Measurements from ENCODE around the gene TYROBP.
A peak's percentile ranks its signal among the peaks of the same experiment; 100 is the strongest.
"Not testable (repeated sequence)": the region's sequence is repeated elsewhere in the genome, so short reads cannot be mapped to it uniquely, and the experiment has no call there.

Gene TYROBP

DNA sequence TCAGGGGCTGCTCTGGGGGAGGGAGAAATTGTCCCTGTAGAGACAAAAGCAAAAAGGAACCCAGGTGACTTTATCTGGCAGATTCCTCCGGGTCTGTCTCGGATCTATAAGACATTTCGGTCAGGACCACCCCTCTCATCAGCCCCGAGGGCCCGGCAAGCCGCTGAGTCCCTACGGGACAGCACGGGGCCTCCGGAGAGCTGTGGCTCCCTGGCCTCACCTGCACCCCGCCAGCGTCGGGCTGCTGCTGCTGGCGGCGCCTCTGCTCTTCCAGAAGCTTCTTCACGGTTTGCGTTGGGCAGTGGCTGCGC is 9.6 kb downstream of the TYROBP start:
- DNase-seq: no peak

DNA sequence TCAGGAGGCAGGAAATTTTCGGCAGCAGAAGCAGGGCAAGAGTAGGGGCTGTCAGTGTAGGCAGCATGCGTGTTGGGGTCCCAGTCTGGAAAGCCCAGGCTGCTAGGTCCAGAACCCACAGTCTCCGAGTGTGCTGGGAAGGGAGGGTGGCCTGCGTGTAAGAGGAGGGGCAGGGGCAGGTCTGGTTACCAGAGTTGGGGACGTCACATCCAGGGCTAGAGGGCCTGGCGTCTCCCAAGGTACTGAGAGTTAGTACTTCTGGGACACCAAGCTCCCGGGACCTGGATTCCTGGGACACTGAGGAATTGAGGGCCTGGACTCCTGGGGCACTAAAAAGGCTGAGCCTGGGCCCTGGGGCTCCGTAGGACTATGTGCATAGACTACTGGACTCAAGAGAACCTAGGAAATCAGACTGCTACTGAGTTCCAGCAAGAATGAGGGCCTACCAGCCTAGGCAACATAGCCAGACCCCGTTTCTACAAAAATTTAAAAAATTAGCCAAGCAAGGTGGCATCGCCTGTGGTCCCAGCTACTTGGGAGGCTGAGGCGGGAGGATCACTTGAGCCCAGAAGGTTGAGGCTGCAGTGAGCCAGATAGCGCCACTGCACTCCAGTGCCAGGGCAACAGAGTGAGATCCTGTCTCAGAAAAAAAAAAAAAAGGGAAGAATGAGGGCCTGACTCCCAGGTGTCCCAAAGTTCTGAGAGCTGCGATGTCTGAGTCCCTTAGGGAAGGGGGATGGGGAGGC is 10.2 kb downstream of the TYROBP start:
- no peak for DNase-seq

DNA sequence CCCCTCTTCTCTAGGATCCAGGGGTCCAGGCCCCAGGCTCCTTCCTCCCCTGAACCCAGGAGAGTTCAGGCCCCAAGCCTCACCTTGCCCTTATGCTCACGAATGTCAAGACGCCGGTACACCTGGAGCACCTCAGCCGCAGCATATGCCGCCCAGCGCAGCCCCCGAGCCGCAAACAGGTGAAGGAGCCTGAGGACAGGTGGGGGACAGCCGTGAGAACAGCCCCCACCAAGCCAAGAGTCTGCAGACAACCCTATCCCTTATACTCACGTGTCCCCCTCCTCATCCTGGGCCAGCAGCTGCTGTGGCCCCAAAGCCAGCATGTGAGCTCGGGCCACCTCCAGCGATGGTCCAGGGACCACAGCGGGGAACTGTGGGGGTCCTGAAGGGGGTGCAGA is 11.5 kb downstream of the TYROBP start:
- no peak for DNase-seq

DNA sequence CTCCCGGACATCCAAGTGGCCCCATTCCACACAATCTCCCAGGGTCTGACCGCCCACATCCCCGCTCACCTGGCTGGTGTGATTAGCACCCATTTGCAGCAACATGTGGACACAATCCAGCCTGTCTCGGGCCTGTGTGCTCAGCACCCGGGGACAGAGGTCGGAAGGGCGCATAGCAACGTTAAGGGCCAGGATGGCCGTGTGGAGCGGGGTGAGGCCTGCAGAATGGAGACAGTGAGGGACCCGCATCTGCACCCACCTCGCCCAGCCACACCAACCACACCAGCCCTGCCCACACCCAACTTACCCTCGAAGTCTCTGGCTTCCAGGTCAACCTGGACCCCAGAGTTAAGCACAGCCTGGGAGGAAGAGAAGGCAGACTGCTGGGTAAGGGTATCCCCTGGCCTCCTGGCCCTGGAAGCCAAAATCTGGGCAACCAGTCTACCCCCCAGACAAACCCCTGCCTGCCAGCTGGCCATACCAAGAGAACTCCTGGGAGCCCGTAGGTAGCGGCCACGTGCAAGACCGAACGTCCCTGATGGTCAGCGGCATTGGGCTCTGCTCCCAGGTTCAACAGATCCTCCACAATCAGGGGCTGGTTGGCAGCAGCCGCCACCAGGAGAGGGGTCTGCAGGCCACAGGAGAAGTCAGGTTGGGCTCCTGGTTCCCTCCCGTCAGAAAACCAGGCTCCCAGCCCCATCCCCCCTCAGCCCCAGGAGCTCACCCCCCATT is 12.0 kb downstream of the TYROBP start:
- DNase-seq: no peak

DNA sequence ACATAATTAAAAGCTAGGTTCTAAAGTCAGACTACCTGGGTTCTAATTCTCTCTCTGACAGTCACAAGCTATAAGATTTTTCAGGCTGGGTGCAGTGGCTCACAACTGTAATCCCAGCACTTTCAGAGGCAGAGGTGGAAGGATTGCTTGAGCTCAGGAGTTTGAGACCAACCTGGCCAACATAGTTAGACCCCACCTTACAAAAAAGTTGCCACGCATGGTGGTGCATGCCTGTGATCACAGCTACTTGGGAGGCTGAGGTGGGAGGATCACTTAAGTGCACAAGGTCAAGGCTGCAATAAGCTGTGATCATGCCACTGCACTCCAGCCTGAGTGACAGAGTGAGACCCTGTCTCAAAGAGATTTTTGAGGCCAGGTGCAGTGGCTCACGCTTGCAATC is 13.8 kb downstream of the TYROBP start:
- DNase-seq: no peak

DNA sequence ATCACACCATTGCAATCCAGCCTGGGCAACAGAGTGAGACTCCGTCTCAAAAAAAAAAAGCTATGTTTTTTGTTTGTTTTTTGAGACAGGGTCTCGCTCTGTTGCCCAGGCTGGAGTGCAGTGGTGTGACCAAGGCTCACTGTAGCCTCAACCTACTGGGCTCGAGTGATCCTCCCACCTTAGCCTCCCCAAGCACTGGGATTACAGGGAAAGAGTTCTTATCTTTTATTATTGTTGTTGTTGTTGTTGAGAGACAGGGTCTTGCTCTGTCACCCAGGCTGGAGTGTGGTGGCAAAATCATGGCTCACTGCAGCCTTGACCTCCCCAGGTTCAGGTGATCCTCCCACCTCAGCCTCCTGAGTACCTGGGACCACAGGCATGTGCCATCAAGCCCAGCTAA is 16.3 kb downstream of the TYROBP start:
- not testable (repeated sequence) for DNase-seq

DNA sequence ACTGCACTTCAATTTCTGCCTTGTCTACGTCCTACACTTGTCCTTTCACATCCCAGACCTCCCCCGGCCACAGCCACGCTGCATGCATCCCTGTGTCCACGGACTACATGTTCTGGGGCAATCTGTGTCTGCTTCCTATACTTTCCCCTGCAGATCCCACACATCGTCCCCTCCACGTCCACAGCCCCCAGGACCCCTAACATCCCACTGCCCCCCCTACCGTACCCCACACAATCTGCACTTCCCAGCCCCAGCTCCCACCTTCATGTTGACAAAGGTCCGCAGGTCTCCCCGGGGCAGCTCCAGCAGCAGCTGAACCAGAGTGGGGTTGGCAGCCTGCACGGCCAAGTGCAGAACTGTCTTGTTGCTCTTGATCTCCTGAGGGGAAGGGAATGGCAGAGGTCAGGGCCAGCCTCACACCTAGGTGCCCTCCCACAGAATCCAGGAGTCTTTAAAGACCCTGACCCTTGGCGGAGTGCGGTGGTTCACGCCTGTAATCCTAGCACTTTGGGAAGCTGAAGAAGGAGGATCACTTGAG is 17.9 kb downstream of the TYROBP start:
- no peak for DNase-seq

DNA sequence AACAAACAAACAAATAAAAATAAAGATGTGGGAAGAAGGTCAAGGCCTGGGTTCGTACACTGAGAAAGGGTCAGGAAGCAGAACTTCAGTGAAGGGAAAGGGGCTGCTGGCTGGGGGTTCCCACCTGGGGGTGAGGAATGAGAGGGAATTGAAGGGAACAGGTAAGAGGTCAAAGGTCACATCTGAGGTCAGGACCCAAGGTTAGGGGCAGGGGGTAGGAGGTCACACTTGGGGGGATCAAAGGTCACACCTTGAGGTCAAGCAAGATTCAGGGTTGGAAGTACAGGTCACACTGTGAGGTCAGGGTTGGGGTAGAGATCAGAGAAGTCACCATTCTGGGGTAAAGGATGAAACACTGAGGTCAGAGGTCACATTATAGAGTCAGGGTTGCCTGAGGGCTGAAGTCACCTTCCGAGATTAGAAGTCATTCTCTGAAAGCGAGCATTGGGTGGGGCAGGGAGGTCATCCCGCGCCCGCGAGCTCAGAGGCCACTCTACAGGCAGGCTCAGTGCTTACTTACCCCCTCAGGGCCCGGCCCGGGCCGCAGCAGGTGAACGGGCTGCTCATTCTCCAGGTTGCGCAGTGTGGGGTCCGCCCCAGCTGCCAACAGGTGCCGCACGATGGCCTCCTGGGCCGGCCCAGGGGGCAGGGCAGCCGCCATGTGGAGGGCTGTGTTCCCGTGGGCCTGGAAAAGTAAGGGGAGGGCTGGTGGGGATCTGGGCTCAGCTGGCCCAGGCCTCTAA is 18.6 kb downstream of the TYROBP start:
- DNase-seq: no peak

DNA sequence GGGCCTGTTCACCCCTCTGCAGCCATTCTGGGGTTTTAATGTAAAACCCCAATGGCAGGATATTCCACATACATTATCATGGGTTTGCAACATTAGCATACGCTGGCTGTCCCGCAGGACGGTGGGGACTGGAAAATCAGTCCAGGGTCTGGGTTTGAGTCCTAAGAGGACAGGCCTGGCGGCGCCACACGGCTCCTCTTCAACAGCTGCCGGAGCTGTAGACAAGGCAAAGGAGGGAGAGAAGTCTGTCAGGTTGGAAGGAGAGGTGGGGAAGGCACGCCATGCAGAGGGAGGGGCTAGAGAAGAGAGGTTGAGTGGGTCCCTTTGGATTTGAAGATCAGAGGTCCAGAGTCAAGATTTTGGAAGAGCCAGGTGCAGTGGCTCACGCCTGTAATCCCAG is 19.7 kb downstream of the TYROBP start:
- no peak for DNase-seq

DNA sequence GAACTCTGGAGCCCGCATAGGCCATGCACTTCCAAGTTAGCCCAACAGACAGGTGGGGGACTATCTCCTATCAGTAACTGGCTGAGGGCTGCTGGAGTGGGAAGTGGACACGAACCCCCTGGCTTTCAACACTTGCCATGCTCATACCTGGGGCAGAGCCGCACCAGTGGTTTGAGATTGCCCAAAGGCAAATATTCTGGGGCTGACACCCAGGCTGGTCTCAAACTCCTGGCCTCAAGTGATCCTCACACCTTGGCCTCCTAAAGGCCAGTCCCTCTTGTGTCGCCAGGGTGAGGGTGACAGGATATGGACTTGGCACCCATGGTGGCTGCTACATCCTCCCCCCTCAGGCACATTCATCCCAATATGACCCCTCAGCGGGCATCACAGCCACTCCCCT is 20.9 kb downstream of the TYROBP start:
- DNase-seq: no peak

DNA sequence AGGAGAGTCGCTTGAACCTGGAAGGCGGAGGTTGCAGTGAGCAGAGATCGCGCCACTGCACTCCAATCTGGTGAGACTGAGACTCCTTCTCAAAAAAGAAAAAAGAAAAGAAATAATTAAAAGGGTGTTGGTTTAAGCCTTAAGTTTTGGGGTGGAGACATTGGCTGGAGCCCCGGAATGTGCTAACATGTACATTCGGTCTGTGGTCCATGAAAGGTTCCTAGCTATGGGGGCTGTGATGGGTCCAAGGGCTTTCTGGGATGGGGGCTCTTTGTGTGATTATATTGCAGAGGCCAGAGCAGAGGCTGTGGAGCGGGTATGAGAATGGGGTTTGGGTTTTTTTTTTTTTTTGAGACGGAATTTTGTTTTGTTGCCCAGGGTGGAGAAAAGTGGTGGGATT is 22.2 kb downstream of the TYROBP start:
- no peak for DNase-seq

DNA sequence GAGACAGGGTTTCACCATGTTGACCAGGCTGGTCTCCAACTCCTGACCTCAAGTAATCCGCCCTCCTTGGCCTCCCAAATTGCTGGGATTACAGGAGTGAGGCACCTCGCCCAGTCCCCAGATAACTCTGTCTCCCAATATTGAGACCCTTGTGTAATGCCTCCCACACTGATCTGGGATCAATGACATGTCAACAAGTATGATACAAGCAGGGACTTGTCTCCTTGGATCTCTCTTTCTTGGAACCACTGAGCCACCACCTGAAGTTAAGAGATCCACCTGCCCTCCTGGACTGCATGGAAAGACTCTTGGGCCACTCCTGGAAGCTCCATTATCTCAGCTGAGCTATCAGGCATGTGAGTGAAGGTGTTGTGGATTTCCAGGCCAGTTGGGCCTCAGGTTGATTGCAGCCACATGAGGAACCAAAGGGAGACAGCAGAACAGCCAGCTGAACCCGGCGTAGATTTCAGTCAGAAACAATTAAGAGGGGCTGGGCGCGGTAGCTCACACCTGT is 22.8 kb downstream of the TYROBP start:
- DNase-seq: no peak

DNA sequence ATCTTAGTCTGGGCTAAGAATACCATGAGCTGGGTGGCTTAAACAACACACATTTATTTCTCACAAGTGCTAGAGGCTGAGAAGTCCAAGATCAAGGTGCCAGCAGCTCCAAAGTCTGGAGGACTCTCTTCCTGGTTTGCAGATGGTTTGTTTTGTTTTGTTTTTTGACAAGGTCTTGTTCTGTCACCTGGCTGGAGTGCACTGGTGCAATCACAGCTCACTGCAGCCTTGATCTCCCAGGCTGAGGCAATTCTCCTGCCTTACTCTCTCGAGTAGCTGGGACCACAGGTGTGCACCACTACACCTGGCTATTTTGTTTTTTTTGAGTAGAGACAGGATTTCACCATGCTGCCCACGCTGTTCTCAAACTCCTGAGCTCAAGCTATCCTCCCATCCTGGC is 24.2 kb downstream of the TYROBP start:
- DNase-seq: no peak

DNA sequence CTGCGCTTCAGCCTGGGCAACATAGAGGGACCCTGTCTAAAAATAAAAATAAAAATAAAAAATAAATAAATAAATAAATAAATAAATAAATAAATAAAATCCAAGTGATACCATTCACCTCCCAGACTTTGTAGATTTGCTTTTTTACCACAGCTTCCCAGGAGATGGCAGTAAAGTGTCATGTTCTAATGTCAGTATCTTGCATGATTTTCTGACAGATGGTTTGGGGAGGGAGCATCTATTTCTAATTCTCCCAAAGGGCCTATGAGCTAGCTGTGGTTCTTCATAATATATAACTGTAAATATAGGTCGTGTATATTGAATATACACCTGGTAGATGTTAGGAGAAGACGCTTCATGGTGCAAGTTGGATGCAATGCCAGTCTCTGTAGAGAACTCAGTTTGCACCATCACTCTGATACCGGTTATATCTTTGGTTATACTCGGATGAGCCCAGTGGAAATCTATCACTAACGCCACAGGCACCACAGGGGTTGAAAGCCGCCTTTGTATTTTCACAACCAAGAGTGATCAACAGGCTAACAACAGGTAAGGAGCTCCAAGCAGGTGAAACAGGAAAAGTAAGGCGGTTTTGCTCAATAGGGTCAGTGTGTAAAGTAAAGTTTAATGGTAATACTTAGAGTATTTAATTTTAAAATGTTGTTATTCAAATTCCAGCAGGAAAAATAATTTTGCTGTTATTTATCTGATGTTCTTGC is 25.8 kb downstream of the TYROBP start:
- peak in 1 of 2 donors; percentile 45 for DNase-seq

DNA sequence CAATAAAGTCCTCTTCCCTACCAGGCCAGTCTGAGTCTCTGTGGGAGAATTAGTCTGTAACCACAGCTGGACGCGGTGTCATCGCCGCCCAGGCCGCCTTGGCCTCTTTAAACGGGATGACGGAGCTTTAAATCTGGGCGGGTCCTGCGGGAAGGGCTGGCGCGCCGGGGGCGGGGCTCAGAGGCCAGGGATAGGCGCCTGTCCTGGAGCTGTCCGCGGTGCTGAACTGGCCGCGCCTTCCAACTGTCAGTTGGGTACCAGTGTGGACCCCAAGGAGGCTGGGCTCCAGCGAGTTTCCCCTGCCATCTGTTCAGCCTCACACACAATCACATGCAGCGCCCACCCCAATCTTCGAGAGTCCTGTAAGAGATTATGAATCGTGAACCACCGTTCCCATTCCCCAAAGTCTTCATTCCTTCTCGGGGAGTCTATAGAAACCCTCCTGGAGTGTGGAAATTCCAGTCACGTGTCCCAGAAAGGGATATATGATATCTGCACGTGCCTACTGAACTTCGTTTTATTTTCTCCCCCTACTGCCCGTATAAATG is 28.3 kb downstream of the TYROBP start:
- peak; percentile 66 to 68 for DNase-seq

DNA sequence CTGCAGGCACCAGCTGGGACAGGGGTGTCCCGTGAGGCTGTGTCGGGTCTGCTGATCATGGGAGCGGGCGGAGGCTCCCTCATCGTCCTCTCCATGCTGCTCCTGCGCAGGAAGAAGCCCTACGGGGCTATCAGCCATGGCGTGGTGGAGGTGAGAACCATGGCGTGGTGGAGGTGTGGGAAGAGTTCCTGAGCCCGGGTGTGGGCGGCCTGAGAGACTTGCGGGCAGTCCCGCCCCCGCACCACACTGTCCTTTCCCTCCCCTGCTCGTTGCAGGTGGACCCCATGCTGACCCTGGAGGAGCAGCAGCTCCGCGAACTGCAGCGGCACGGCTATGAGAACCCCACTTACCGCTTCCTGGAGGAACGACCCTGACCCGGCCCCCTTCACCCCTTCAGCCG is 29.0 kb downstream of the TYROBP start:
- DNase-seq: no peak

DNA sequence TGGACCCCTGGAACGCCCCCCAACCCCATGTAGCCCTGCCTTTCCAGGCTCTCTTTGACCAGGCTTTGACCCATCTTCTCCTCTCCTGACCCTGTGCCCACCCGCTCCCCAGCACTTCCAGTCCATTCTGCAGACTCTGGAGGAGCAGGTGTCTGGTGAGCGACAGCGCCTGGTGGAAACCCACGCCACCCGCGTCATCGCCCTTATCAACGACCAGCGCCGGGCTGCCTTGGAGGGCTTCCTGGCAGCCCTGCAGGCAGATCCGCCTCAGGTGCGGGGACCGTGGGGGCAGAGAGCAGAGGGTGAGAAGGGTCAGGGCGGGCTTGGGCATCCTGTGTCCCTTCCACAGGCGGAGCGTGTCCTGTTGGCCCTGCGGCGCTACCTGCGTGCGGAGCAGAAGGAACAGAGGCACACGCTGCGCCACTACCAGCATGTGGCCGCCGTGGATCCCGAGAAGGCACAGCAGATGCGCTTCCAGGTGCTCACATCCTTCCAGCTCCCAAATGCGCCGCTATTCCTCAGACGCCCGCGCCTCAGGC is 33.6 kb downstream of the TYROBP start:
- DNase-seq: no peak

DNA sequence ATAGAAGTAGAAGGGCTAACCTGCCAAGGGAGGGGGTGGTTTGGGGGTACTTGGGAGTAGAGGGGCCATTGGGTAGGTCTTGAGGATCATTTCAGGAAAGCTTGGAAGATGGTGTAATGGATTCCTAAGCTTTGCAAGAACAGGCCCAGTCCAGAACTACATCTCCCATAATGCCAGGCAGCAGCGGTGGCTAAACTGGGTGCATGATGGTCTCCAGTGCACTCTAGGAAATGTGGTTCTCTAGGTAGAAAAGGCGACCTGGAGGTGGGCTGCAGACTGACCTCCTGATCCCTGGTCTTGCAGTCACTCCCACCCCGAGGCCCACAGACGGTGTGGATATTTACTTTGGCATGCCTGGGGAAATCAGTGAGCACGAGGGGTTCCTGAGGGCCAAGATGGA is 35.9 kb downstream of the TYROBP start:
- DNase-seq: no peak

DNA sequence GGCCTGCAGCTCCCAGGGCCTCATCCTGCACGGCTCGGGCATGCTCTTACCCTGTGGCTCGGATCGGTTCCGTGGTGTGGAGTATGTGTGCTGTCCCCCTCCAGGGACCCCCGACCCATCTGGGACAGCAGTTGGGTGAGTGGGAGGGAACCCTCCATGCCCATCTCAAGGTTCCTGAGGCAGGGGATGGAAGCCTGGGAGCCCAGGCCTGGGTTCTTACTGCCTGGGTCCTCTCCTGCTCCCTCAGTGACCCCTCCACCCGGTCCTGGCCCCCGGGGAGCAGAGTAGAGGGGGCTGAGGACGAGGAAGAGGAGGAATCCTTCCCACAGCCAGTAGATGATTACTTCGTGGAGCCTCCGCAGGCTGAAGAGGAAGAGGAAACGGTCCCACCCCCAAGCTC is 36.5 kb downstream of the TYROBP start:
- no peak for DNase-seq

DNA sequence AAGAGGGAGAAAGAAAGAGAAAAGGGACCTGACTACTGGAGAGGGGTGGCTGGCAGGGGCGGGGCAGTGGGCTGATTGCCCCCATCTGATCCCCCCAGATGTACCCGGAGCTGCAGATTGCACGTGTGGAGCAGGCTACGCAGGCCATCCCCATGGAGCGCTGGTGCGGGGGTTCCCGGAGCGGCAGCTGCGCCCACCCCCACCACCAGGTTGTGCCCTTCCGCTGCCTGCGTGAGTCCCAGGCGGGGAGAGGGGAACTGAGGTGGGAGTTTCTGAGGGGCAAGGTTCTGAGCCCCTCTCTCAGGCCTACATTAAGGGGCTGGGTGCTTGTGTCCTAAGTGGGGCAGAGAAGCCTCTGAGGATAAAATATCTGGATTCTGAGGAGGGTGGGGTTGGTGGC is 37.3 kb downstream of the TYROBP start:
- no peak for DNase-seq

DNA sequence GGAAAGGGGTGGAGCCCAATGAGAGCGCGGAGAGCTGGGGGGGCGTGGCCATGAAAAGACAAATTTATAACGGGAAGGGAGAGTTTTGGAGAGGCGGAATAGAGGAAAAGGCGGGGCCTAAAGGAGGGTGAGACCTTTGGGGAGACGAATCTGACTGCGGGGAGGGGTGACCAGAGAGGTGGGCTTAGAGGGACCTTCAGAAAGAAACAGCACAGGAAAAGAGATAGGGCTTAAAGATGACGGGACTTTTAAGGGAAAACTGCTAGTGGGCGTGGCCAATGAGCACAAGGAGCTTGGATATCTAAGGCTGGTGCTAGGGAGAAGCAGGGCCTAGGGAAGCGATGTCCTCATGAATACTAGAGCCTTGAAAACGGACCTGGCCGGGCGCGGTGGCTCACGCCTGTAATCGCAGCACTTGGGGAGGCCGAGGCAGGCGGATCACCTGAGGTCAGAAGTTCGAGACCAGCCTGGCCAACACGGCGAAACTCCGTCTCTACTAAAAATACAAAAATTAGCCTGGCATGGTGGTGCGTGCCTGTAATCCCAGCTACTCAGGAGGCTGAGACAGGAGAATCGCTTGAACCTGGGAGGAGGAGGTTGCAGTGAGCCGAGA is 37.9 kb downstream of the TYROBP start:
- DNase-seq: not testable (repeated sequence)
